IPS-11a (cell line): ENCODE data around the gene OR11A1.
"Not testable (repeated sequence)": the region's sequence is repeated elsewhere in the genome, so short reads cannot be mapped to it uniquely, and the experiment has no call there.

Source experiments
- H3K4me3 ChIP-seq: one replicate; pipeline ENCODE4 v1.5.1; 2013; ENCODE audit warnings: low read depth, low read length, control low read depth

The OR11A1 gene

DNA sequence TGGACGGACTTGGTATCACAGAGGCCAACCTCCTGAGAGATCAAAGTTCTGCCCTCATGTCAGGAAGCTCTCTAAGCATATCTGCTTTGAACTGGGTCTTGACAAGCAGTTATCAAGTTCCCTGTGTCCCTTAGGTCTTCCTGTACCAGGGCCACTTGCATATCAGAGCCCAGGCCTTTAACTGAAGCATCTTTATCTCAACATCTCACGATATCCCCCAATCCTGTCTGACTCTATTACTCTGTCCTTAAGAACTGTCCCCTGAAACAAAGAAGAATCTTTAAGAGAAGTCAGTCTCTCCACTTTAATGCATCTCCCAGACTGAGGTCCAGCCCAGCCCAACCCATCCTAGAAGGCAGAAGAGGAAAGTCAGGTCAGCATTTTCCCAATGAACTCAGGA is 22.7 kb upstream of the OR11A1 start:
- H3K4me3 ChIP-seq = no peak overlapping the region

DNA sequence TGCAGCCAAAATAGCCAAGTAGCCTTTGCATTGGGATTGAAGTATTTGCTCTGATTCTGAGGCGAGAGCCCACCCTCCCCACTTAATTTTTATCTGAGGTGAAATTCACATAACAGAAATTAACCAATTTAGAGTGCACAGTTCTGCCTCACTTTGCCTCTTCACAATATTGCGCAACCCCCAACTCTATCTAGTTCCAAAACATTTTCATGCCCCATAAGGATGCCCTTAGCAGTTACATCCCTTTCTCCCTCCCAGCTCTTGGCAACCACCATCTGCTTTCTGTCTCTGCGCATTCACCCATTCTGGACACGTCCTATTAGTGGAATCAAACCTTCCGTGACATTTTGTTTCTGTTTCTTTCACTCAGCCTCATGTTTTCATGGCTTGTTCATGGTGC is 21.9 kb upstream of the OR11A1 start:
- no peak overlapping the region for H3K4me3 ChIP-seq

DNA sequence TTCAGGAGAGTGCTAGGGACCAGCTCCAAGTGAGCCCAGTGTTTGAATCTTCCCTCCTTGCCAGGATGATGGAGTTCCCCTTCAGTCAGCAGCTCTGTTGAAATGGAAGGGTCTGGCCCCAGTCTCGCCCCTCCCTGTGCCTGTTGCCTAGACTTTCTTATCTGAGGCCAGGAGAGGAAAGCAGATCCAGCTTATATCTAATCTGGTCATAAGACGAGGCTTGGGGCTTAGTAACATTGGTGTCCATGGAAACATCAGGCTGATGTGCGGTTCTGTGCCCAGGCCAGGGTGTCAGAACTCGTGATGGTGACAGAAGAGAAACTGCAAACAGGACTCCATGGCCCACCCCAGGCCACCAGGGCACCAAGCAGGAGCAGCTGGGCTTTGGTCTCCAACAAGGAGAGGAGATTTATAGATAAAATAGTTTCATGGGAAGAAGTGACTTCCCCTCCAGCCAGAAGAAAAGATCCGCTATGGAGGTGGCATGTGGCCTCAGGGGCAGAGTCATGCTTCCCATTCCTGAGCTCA is 21.1 kb upstream of the OR11A1 start:
- no peak overlapping the region for H3K4me3 ChIP-seq

DNA sequence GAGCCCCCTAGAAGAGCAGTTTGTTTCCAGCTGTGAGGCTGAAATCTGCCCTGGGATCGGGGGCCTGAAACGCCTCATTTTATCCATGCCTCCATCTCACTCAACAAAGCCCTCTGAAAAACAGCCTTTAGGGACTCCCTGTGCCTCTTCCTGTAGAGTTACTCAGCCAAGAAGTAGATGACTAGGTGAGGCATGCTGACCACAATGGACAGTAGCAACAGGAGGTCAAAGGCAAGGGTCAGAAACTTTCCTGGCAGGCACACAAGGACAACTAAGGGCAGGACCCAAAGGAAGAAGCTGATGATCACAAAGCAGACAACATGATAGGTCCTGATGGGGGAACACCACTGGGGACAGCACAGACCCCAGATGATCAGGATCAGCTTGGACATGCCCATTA is 18.1 kb upstream of the OR11A1 start:
- no peak overlapping the region for H3K4me3 ChIP-seq

DNA sequence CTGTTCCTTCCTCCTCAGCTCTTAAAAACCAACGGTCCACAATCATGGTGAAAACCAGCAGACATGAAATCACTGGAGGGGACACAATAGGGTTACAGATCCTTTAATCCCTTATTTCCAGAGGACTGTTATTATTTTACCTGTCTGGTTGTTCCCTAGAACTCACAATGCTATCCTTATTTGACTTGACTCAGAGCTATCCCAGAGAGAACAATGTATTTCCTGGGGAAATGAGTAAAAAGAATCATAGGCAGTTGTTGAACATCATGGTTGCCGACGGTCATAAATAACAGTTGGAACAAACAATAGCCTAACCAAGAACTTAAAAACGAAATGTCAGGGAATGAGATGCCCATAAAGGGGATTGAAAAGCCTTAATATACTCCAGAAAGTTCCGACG is 9.4 kb upstream of the OR11A1 start:
- no peak overlapping the region for H3K4me3 ChIP-seq

DNA sequence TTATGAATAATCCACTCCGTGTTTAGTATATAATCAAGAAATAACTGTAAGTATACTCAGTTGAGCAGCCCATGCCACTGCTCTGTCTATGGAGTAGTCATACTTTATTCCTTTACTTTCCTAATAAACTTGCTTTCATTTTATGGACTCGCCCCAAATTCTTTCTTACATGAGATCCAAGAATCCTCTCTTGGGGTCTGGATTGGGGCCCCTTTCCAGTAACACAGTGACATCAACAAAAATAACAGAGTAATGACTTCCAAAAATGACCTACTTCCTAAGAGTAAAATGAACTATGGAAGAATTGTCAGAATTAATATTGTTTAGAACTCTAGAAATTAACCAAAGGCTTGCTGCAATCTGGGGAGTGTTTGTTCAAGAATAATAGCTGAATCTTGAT is 8.9 kb upstream of the OR11A1 start:
- no peak overlapping the region for H3K4me3 ChIP-seq

DNA sequence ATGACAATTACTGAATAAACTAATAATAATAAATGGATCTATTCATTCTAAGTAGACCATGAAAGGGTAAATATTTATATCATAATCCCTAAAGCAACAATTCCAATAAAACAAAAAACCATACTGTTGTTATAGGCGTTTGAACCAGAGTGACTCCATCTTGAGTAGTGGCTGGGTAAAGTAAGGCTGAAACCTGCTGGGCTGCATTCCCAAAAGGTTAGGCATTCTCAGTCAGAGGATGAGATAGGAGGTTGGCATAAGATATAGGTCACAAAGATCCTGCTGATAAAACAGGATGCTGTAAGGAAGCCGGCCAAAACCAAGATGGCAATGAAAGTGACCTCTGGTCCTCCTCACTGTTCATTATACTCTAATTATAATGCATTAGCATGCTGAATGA is 8.4 kb upstream of the OR11A1 start:
- no peak overlapping the region for H3K4me3 ChIP-seq

DNA sequence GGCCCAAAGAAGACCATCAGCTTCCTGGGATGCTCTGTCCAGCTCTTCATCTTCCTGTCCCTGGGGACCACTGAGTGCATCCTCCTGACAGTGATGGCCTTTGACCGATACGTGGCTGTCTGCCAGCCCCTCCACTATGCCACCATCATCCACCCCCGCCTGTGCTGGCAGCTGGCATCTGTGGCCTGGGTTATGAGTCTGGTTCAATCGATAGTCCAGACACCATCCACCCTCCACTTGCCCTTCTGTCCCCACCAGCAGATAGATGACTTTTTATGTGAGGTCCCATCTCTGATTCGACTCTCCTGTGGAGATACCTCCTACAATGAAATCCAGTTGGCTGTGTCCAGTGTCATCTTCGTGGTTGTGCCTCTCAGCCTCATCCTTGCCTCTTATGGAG is 5.2 kb upstream of the OR11A1 start:
- H3K4me3 ChIP-seq = no peak overlapping the region

DNA sequence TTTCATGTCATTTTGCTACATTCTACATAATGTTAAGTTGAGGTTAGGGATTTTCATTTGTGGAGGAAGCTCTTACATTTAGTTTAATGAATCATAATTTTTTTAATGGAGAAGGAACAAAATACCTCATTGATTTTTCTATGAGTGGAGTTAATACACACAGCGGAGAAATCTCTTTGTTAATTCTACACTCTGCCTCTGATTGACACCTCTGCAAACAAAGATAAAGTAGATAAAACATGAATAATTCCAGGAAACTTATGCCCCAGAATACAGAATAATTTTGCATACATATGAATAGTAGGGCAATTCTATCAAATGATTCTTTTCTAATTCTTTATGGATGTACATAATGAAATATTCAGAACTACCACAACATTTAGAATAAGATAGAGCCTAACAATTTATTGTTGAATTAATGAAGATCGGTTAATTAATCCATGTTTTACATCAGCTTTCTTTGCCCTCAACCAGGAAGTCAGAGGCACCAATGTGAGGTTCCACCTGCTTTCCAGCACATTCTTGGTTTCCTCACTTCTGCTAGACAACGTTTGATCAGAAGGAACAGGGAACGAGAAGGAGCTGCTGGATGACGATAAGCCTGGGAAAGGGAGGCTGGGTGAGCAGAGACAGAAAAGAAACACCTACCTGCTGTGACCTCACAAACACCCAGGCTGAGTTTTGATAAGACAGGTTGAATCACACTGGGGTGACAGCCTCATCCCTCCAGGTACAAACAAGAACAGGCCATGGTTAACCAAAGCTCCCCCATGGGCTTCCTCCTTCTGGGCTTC is 4.3 kb upstream of the OR11A1 start:
- no peak overlapping the region for H3K4me3 ChIP-seq

DNA sequence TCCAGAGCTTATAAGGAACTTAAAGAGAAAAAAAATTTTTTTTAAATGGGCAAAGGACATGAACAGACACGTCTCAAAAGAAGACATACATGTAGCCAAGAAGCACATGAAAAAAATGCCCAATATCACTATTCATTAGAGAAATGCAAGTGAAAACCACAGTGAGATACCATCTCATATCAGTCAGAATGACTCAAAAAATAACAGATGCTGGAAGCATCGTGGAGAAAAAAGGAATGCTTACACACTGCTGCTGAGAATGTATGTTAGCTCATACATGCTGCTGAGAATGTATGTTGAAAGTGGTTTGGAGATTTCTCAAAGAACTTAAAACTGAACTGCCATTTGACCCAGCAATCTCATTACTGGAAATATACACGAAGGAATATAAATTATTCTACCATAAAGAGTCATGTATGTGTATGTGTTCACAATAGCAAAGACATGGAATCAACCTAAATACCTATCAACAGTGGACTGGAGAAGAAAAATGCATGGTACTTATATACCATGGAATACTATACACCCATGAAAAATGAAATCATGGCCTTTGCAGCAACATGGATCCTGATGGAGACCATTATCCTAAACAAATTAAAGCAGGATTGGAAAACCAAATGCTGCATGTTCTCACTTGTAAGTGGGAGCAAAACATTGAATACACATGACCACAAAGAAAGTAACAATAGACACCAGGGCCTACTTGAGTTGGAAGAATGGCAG is 5.2 kb downstream of the OR11A1 start:
- H3K4me3 ChIP-seq = no peak overlapping the region

DNA sequence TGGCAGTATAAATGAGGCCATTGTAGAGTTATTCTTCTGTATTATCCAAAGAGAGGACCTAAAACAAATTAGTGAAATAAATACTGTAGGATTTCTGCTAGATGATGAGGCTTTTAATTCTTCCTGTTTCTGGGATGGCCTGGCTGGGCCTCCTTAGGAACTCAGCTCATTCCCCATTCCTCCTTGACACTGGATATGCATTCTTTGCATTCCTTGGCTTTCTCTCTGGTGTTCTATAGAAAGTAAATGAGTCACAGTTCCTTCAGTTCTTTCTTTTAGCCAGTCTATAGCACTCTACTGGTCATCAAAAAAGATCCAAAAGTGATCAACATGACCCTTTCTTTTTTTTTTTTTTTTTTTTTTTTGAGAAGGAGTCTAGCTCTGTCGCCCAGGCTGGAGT is 9.2 kb downstream of the OR11A1 start:
- no peak overlapping the region for H3K4me3 ChIP-seq

DNA sequence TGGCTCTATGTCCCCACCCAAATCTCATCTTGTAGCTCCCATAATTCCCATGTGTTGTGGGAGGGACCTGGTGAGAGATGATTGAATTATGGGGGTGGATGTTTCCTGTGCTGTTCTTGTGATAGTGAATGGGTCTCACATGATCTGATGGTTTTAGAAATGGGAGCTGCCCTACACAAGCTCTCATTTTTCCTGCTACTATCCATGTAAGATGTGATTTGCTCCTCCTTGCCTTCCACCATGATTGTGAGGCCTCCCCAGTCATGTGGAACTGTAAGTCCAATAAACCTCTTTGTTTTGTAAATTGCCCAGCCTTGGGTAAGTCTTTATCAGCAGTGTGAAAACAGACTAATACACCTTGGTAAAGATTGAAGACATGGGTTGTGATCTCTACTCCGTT is 12.8 kb downstream of the OR11A1 start:
- not testable (repeated sequence) for H3K4me3 ChIP-seq

DNA sequence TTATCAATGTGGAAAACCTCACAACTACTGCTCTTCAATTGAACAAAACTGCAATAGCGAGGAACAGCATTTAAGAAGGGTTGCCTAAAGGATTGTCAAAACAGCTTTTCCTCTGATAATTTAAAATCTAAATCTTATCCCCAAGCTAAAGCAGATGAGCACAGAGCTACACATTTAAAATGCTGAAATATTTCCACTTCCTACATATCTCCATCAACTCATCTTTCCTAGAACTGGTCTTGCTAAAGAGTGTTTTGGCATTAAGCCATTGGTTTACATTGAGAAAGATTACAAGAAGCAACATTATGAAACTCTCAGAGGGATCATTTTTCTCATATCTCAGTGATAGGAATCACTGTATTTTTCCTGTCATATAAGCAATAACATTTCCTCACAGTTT is 14.2 kb downstream of the OR11A1 start:
- H3K4me3 ChIP-seq = no peak overlapping the region

DNA sequence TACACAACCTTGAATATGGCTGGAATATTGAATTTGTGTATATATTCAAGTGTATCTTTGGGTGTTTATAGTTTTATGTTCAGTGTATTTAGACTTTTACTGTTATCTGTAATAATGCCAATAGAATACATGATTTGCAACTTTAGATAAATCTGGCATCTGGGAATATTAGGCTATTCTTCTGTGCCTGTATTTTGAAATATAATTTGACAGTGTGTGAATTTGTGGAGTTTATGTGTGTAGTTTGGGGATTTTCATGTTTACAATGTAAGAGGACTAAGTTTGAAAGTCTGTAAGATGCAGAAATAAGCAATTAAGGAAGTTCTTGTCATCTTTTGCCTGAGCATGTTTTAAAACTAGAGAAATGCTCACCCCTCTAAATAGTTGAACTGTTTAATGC is 17.9 kb downstream of the OR11A1 start, which contains the start of gene OR10C1:
Gene OR10C1 (plus strand): TSS at position 301 of the 400 bp plus-strand sequence. CDS start 710 bp downstream, outside the sequence.
- H3K4me3 ChIP-seq = no peak within 1 kb of the TSS

DNA sequence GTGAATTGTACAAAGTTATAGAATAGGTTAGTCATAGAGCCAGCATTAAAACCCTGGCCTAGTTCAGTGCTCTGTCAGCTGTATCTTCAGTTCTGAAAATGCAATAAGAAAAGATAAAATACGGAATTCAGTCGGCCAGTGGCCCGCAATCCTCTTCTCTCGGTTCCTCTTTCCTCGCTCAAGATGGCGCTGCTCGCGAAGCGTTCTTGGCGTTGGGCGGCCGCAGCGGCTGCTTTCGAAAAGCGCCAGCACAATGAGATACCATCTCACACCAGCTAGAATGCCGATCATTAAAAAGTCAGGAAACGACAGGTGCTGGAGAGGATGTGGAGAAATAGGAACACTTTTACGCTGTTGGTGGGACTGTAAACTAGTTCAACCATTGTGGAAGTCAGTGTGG is 20.1 kb downstream of the OR11A1 start:
- not testable (repeated sequence) for H3K4me3 ChIP-seq

DNA sequence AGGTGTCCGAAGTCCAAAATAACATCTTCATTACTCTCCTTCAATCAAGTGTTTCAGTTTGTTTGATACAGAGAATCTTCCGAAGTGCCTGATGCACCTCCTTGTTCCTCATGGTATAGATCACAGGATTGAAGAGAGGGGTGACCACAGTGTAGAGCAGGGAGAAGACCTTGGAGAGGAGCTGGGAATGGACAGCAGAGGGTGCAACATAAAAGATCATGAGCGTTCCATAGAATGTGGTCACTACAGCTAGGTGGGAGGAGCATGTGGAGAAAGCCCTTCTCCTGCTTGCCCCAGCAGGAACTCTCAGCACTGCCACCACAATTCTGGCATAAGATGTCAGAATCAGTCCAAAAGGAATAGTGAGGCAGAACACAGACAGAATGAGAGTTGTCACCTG is 30.2 kb downstream of the OR11A1 start:
- no peak overlapping the region for H3K4me3 ChIP-seq

DNA sequence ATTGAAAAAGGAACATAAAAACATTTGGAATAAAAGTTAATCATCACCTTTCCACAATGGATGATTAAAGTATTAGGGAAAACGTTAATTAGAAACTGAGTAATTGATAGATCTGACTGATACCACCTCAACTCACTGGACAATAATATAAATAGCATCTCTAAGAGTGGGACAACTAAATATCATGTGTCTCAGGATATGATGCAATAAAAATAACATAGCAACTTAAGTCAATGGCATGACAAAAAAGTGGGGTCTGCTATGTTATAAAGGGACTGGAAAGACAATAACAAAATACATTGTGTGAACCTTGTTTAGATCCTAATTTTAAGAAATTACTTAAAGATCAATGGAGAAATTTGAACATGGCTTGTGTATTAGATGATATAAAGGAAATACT is 31.8 kb downstream of the OR11A1 start:
- H3K4me3 ChIP-seq = no peak overlapping the region

DNA sequence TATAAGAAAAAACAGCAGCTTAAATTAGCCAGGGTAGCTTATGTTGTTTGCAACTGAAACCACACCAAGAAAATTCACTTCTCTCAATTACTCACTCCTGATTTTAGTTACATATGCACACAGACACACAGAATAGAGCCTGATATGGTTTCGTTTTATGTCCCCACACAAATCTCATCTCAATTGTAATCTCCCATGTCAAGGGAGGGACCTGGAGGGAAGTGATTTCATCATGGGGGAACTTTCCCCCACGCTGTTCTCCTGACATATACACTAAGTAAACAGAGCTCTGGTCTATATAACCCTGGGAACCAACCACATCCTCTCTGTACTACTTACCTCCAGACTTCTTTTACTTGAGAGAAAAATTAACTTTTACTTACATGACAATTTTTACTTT is 32.3 kb downstream of the OR11A1 start:
- no peak overlapping the region for H3K4me3 ChIP-seq

DNA sequence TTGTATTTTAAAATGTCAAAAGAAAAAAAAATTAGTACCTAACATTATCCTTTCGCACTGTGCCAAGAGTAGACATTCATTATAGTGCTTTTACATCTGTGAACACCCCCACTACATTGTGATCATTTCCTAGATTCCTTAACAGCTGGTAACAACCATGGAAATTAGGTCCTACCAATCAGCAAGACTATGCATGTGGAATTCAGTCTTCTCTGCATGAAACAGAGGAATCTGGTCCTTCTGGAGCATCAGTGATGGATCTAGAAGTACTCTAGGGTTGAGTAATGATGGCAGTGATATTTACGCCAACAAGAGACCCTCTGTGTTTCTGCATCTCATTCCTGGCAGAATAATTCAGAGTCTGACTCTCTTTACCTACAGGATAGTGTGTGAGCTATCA is 32.7 kb downstream of the OR11A1 start:
- H3K4me3 ChIP-seq = no peak overlapping the region

DNA sequence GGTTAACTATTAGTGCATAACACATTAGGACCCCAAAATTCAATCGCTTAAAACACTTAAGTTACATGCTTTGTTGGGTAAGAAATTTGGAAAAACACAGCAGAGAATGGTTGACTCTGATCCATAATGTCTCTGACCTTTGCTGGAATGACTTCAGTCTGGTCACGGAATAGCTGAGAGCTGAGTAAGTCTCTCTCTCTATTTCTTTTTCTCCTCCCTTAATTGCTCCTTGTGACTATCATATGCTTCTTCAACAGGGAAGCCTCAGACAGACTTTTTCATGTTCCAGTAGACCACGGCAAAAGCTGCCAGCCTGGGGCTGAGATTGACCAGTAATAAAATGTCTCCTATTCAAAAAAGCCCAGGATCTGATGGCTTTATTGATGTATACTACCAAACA is 37.4 kb downstream of the OR11A1 start:
- H3K4me3 ChIP-seq = no peak overlapping the region

DNA sequence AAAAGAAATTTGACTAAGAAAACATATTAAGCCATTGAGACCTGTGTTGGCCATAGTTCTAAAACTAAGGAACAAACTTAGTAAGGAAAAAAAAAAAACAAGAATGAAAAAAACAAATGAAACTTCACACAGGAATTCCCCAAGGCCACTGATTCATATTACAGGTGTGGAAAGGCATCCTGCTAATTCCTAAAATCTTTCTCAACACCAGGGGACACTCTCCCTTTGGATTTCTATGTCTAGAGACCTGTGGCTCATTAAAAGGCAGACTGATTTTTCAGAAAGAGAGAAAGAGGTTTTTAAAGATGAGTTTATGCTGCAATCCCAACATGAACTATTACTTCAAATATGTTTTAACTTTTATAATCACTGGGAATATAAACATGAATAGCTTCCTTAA is 42.3 kb downstream of the OR11A1 start, which contains the start of gene OR12D1:
Gene OR12D1 (plus strand): TSS at position 341 of the 400 bp plus-strand sequence.
- no peak within 1 kb of the TSS for H3K4me3 ChIP-seq

DNA sequence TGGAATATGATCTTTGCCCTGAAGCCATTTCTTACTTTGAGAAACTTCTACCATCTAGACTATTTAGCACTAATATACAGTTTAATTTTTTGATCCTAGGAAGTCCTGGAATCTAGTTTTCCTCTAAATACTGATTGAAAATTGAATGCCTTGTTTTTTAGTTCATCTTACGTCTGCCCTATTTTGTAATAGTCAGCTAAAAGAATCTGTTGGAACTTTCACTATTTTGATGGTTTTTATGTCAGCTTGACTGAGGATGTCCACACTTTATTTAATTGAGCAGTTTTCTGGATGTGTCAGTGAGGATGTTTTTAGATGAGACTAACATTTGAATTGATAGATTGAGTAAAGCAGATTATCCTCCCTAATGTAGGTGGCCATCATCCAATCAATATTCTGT is 53.1 kb downstream of the OR11A1 start:
- H3K4me3 ChIP-seq = no peak overlapping the region
